ENCODE data around the gene SRL. TPM values are rescaled to one million over a fixed set of nuclear protein-coding genes. Genes with fewer than 3 reads are reported as not detected.

SRL gene
- total RNA-seq, 6 experiments from 2014 or later: 0.18 to 0.62 (median 0.28) TPM

DNA sequence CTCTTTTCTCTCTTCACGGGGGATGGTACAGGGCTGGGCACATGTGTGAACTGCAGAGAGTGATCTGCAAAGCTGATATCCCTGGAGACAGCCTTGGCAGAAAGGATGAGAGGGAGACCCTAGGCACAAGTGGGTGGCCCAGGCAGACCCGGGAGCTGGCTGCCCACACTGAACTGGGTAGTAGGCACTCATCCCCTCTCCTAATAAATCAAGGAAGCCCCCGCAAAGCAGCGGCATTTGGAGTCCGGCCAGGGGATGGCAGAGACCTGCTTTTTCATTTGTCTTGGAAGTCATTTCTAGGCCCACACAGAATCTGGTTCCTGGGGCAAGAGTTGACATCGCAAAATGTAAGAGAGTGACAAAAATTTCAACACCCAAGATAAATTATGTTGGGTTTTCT, 34.0 kb upstream of the SRL start:
- H3K4me3 ChIP-seq: no peak overlapping the region
- ATAC-seq: no peak
- intact Hi-C loops (cut with DNase I): no loop called here
- H3K9me3 ChIP-seq: no peaks in the 10 kb centered on the region
- H3K36me3 ChIP-seq: no peaks in the 10 kb centered on the region
- H3K27ac ChIP-seq: no peak overlapping the region
- no peak for TF ChIP-seq POLR2A (IDR thresholded peaks at IDR 0.05)
- TF ChIP-seq, protein P1, sequence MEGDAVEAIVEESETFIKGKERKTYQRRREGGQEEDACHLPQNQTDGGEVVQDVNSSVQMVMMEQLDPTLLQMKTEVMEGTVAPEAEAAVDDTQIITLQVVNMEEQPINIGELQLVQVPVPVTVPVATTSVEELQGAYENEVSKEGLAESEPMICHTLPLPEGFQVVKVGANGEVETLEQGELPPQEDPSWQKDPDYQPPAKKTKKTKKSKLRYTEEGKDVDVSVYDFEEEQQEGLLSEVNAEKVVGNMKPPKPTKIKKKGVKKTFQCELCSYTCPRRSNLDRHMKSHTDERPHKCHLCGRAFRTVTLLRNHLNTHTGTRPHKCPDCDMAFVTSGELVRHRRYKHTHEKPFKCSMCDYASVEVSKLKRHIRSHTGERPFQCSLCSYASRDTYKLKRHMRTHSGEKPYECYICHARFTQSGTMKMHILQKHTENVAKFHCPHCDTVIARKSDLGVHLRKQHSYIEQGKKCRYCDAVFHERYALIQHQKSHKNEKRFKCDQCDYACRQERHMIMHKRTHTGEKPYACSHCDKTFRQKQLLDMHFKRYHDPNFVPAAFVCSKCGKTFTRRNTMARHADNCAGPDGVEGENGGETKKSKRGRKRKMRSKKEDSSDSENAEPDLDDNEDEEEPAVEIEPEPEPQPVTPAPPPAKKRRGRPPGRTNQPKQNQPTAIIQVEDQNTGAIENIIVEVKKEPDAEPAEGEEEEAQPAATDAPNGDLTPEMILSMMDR (IDR thresholded peaks at IDR 0.05): no peak
- no peak for DNase-seq
- no peaks in the 10 kb centered on the region for H3K27me3 ChIP-seq
- WGBS (ENCODE audit: insufficient coverage, low coverage, low lambda C conversion rate, missing lambda C conversion rate): 83% methylated on average over 3 of the region's 6 CpGs
- peaks cover 0 to 6% (median 1%) of the 10 kb centered on the region in 4 donors for H3K4me1 ChIP-seq

GRCh38 chr16:4273858-4274311, 32.0 kb upstream of the SRL start:
- ATAC-seq: peak; percentile 6 to 17 (median 16)
- Histone ChIP-seq H3K4me1 (peaks cover 0 to 7% (median 3%) of the 10 kb centered on the region in 4 donors), H3K9me3 (no peaks in the 10 kb centered on the region), H3K27me3 (no peaks in the 10 kb centered on the region), H3K36me3 (no peaks in the 10 kb centered on the region), H3K4me3 (peak overlapping the region; percentile 56 to 91 (median 83)), H3K27ac (peak overlapping the region; percentile 59 to 85 (median 75))
- WGBS (ENCODE audit: insufficient coverage, low coverage, low lambda C conversion rate, missing lambda C conversion rate): 3% methylated on average over 18 of the region's 25 CpGs
- no peak for TF ChIP-seq POLR2A (IDR thresholded peaks at IDR 0.05)
- TF ChIP-seq, protein P1 (IDR thresholded peaks at IDR 0.05): peak; percentile 24 to 39 (median 35)
- intact Hi-C loops (cut with DNase I): no loop called here
- peak; percentile 55 to 67 (median 57) for DNase-seq

DNA sequence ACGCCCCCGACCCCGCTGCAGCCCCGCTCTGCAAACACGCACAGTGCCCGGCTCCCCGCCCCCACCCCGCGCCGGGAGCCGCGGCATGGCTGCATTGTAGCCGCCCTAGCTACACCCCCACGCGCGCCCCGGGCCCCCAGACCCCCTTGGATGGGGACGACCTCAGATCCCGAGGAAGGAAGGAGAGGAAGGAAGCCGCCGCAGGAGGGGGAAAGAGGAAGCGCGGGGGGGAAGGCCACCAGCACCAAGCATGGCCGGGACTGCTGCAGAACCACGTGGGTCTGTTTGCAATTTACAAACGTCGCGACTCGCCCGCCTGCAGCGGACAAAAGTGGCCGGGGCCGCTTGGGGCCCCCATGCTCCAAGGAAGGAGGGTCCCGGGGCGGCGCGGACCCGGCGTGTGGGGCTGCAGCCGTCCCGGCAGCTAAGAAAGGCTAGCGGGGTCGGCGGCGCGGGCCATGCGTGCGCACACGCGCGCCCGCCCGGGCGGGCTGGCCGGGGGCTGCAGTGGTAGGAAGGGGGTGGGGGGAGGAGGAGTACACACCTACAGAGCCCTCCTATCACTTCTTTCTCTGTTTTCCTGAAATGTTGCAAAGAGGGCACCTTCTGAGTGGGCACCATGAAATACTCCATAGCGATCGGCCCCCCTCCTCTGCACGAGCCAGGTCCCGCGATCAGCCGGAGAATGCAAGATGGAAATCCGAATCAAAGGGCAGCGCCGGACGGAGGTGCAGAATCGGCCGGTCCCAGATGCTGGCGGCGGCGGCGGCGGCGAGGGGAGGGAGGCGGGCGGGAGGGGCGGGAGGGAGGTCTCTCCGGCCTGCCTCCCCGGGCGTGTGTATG, 30.5 kb upstream of the SRL start:
- ATAC-seq (peak; percentile 4 to 31 (median 11)), DNase-seq (peak; percentile 67 to 80 (median 74))
- no peaks in the 10 kb centered on the region for H3K27me3 ChIP-seq
- peak overlapping the region; percentile 79 to 91 (median 83) for H3K4me3 ChIP-seq
- no peaks in the 10 kb centered on the region for H3K36me3 ChIP-seq
- intact Hi-C loops (cut with DNase I): no loop called here
- WGBS (ENCODE audit: insufficient coverage, low coverage, low lambda C conversion rate, missing lambda C conversion rate): 0% methylated on average over 17 of the region's 79 CpGs
- peak overlapping the region; percentile 75 to 90 (median 80) for H3K27ac ChIP-seq
- no peaks in the 10 kb centered on the region for H3K9me3 ChIP-seq
- H3K4me1 ChIP-seq: peaks cover 0 to 7% (median 3%) of the 10 kb centered on the region in 4 donors
- TF ChIP-seq POLR2A (IDR thresholded peaks at IDR 0.05): no peak
- TF ChIP-seq, protein P1 (IDR thresholded peaks at IDR 0.05): no peak

- Histone ChIP-seq H3K27me3 (no peaks in the 10 kb centered on the region), H3K36me3 (no peaks in the 10 kb centered on the region), H3K4me1 (peaks cover 0 to 7% (median 3%) of the 10 kb centered on the region in 4 donors), H3K9me3 (no peaks in the 10 kb centered on the region), H3K4me3 (peak overlapping the region; percentile 79 to 91 (median 83)), H3K27ac (peak overlapping the region; percentile 75 to 90 (median 80))
- intact Hi-C loops (cut with DNase I): no loop called here
- ATAC-seq (peak; percentile 84 to 89 (median 86)), DNase-seq (peak; percentile 96 to 97 (median 96))
- WGBS (ENCODE audit: insufficient coverage, low coverage, low lambda C conversion rate, missing lambda C conversion rate): 3% methylated on average over 6 of the region's 72 CpGs
- peak; percentile 57 for TF ChIP-seq POLR2A (IDR thresholded peaks at IDR 0.05)
- TF ChIP-seq, protein P1 (IDR thresholded peaks at IDR 0.05): peak in 2 of 4 donors; percentile 8 to 9
Measured at GRCh38 chr16:4271176-4272113, 29.6 kb upstream of the SRL start.
